Measurements from ENCODE around the gene PFKFB4.
A peak's percentile ranks its signal among the peaks of the same experiment; 100 is the strongest.

The PFKFB4 gene

DNA sequence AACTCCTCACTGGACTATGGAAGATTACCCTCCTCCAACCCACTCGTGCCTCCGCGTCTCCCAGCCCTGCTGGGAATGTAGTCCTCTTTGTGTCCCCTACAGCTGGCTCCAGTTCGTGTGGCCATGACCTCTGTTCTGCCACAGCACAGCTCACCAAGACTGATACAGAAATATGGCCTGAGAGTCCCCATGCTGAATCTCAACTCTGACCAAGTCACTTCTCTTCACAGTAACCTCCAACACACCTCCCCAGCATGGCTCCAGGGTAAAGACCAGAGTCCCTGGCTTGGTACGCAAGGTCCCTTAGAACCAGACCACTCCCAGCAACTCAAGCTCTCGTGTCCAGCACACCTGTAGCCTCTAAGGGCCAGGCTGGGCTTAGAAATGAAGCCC, 40.8 kb upstream of the PFKFB4 start:
- TF ChIP-seq, protein P1, sequence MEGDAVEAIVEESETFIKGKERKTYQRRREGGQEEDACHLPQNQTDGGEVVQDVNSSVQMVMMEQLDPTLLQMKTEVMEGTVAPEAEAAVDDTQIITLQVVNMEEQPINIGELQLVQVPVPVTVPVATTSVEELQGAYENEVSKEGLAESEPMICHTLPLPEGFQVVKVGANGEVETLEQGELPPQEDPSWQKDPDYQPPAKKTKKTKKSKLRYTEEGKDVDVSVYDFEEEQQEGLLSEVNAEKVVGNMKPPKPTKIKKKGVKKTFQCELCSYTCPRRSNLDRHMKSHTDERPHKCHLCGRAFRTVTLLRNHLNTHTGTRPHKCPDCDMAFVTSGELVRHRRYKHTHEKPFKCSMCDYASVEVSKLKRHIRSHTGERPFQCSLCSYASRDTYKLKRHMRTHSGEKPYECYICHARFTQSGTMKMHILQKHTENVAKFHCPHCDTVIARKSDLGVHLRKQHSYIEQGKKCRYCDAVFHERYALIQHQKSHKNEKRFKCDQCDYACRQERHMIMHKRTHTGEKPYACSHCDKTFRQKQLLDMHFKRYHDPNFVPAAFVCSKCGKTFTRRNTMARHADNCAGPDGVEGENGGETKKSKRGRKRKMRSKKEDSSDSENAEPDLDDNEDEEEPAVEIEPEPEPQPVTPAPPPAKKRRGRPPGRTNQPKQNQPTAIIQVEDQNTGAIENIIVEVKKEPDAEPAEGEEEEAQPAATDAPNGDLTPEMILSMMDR (IDR thresholded peaks at IDR 0.05; ENCODE audit: low read depth, low read length, missing control alignments) = no peak
- H3K4me3 ChIP-seq (replicated peaks; ENCODE audit: low read depth, low read length) = no peak overlapping the region
- no peak for DNase-seq (ENCODE audit: extremely low read depth, low read depth)

DNA sequence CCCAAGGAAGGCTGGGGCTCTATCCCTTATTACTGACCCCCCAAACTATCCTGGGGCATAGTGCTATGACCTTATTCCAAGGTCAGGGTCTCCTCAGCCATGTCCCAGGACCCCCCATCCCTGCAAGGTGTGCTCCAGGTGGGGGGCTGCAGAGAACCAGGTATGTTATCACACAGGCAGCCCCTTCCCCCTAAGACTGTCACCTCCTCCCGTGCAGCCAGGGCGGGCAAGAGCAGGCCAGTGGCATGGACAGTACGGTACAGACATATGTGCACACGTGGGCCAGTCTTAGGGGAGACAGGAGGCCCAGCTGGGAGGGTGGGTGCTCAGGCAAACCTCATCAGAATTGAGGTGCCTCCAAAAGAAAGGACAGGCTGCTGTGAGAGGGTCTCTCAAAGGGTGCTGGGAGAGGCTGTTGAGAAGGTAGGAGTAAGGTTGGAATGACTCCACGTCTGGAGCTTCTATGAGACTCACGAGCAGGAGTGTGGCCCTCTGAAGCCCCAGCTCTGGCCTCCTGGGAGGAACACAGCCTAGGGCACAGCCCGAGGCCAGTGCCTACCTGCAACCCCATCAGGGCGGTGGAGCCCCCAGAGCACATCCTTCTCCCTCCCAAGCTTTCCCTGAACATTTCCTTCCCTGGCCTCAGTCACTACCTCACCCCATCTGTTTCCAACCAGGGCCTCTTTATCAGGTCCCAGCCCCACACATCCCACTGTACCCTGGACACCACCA, 40.2 kb upstream of the PFKFB4 start:
- no peak overlapping the region for H3K4me3 ChIP-seq (replicated peaks; ENCODE audit: low read depth, low read length)
- TF ChIP-seq, protein P1 (IDR thresholded peaks at IDR 0.05; ENCODE audit: low read depth, low read length, missing control alignments) = no peak
- DNase-seq (ENCODE audit: extremely low read depth, low read depth) = no peak

DNA sequence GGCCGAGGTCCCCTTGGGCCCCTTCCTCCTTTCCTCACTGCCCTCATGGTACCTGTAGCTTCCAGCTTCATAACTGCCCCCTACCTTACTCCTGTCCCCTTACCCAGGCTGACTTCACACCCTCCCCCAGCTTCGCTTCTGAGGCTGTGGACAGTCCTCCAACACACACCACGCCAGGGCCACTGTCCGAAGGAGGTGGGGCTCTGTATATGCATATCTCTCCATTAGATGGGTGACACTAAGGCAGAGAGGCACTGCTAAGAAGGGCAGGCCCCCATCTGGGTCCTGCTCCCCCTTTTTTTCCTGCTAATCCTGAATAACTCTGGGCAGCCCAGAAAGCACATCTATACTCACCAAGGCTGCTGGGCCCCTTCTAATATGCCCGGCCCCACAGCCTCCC, 39.6 kb upstream of the PFKFB4 start:
- TF ChIP-seq, protein P1 (IDR thresholded peaks at IDR 0.05; ENCODE audit: low read depth, low read length, missing control alignments) = no peak
- no peak for DNase-seq (ENCODE audit: extremely low read depth, low read depth)

DNA sequence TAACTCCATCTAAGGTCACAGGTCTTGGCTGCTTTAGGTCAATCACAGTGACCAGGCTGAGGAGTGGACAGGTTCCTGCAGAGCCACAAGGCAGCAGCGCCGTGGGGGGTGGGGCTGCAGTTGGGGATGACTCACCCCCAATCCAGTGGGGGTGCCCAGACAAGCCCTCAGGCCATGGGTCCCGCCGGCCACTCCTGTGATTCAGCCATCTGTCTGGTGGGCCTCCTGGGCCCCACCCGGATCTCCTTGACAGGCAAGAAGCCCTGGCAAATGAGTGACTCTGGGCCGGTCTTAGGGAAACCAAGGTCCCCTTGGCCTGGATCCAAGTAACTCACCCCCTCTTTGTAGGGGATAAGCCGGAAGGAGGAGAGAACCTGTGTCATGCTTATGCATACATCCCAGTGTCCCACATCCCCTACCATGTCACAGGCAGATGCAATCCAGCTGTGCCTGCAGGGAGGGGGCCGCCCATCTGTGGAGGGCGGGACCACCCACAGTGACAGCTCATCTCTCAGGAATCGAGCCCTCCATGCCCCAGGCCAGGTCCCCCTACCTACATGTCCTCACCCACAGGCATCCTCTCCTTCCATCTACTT, 39.0 kb upstream of the PFKFB4 start:
- DNase-seq (ENCODE audit: extremely low read depth, low read depth) = peak; percentile 93
- H3K4me3 ChIP-seq (replicated peaks; ENCODE audit: low read depth, low read length) = peak overlapping the region; percentile 56
- TF ChIP-seq, protein P1 (IDR thresholded peaks at IDR 0.05; ENCODE audit: low read depth, low read length, missing control alignments) = no peak

More for the DNA sequence above, 39.6 kb upstream of the PFKFB4 start:
- no peak overlapping the region for H3K4me3 ChIP-seq (replicated peaks; ENCODE audit: low read depth, low read length)

DNA sequence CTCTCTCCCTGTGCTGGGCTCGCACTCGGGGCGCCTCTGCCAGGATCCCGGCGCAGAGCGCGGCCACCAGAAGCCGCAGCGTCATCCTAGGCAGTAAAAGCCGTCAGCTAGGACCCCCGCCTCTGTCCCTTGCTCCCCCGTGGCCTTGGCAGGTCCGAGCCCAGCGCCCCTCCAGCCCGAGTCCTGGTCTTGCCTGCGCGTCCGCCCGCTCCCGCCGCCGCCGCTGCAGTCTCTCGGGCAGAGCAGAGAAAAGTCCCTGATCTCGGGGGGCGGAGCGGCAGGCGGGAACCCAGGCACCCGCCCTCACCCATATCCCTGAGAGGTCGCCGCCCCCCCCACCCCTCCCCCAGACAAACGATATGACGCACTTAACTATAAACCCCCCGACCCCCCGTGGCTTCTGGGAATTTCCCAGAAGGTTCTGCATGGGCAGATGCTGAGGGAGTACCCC, 38.5 kb upstream of the PFKFB4 start, which contains the start of gene COL7A1:
Gene COL7A1 (minus strand): TSS at position 255 of the 451 bp plus-strand sequence. CDS start 170 bp downstream, at position 85.
- no peak for DNase-seq (ENCODE audit: extremely low read depth, low read depth)
- peak within 1 kb of the TSS; percentile 56 for H3K4me3 ChIP-seq (replicated peaks; ENCODE audit: low read depth, low read length)
- TF ChIP-seq, protein P1 (IDR thresholded peaks at IDR 0.05; ENCODE audit: low read depth, low read length, missing control alignments) = no peak

DNA sequence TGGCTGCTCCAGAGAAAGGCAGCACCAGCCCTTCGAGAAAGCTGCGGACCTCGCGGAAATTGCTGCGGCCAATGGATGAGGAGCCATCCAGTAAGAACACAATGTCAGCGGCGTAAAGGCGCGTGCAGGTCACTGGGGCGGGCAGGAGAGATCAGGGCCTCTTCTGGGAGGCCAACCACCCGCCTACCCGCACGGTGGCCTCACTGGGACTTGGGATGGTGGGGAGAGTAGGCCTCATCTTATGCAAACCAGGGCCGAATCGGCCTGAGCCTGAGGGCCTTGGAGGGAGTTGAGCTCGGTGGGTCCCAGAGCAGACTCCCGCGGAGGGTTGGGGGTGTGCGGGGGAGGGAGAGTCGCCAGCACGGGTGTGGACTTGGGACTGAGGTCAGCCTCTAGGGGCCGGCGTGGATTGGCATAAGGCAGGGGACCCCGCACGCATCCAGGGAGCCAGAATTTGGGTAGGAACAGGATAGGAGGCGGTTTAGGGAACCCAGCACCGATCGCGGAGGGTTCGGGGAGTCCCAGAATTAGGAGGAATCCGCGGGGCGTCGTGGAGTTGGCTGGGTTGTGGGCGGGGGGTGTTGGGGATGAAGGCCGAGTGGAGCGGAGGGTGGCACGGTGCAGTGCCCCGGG, 37.9 kb upstream of the PFKFB4 start:
- peak overlapping the region; percentile 56 for H3K4me3 ChIP-seq (replicated peaks; ENCODE audit: low read depth, low read length)
- TF ChIP-seq, protein P1 (IDR thresholded peaks at IDR 0.05; ENCODE audit: low read depth, low read length, missing control alignments) = no peak
- DNase-seq (ENCODE audit: extremely low read depth, low read depth) = peak; percentile 15

Data from HFF-Myc (cell line).